ENCODE results near the gene LRMDA.

The LRMDA gene

DNA sequence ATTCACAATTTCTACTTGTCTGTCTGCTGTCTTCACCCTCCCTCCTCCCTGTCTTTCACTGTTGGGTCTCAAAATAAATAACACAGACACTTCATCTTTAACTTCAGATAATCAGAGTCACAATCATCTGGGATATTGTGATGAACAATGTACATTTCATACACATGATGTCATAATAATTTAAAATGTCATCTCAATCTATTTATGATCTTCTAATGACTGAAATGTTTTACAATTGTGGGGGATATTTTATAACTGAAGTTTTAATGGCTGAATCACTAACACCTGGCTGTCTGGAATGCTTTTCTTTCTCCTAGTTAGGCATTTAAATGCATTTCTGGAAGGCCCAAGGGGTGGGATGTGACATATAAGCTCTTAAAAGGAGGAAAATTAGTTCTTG, 859.8 kb downstream of the LRMDA start:
- H3K27ac ChIP-seq (ENCODE audit: low read depth, low read length) = no peak overlapping the region
- no peaks in the 10 kb centered on the region for H3K27me3 ChIP-seq (ENCODE audit: control insufficient read depth, insufficient read depth, low read length)
- no peaks in the 10 kb centered on the region for H3K36me3 ChIP-seq (ENCODE audit: control insufficient read depth, insufficient read depth, low read length)
- H3K9me3 ChIP-seq (ENCODE audit: control insufficient read depth, insufficient read depth, low read depth, low read length) = no peaks in the 10 kb centered on the region
- no peak overlapping the region for H3K4me3 ChIP-seq (ENCODE audit: low read depth, low read length)
- H3K9ac ChIP-seq (ENCODE audit: low read length) = no peak overlapping the region
- H3K4me1 ChIP-seq (ENCODE audit: control insufficient read depth, insufficient read depth, low read length) = no peaks in the 10 kb centered on the region

- no peaks in the 10 kb centered on the region for H3K36me3 ChIP-seq (ENCODE audit: control insufficient read depth, insufficient read depth, low read length)
- no peak overlapping the region for H3K27ac ChIP-seq (ENCODE audit: low read depth, low read length)
- no peak overlapping the region for H3K4me3 ChIP-seq (ENCODE audit: low read depth, low read length)
- no peak overlapping the region for H3K9ac ChIP-seq (ENCODE audit: low read length)
- H3K27me3 ChIP-seq (ENCODE audit: control insufficient read depth, insufficient read depth, low read length) = no peaks in the 10 kb centered on the region
- H3K4me1 ChIP-seq (ENCODE audit: control insufficient read depth, insufficient read depth, low read length) = no peaks in the 10 kb centered on the region
- H3K9me3 ChIP-seq (ENCODE audit: control insufficient read depth, insufficient read depth, low read depth, low read length) = no peaks in the 10 kb centered on the region
These were observed 860.5 kb downstream of the LRMDA start for GRCh38 chr10:76291885-76292284.

GRCh38 chr10:76296957-76297356, 865.5 kb downstream of the LRMDA start:
- no peak overlapping the region for H3K4me3 ChIP-seq (ENCODE audit: low read depth, low read length)
- no peaks in the 10 kb centered on the region for H3K27me3 ChIP-seq (ENCODE audit: control insufficient read depth, insufficient read depth, low read length)
- H3K4me1 ChIP-seq (ENCODE audit: control insufficient read depth, insufficient read depth, low read length) = peaks cover 17% of the 10 kb centered on the region
- H3K36me3 ChIP-seq (ENCODE audit: control insufficient read depth, insufficient read depth, low read length) = no peaks in the 10 kb centered on the region
- H3K27ac ChIP-seq (ENCODE audit: low read depth, low read length) = no peak overlapping the region
- peaks cover 3% of the 10 kb centered on the region; the same call in 1 of the 2 replicates for H3K9me3 ChIP-seq (ENCODE audit: control insufficient read depth, insufficient read depth, low read depth, low read length)
- H3K9ac ChIP-seq (ENCODE audit: low read length) = no peak overlapping the region

GRCh38 chr10:76297358-76297757, 865.9 kb downstream of the LRMDA start:
- H3K36me3 ChIP-seq (ENCODE audit: control insufficient read depth, insufficient read depth, low read length) = no peaks in the 10 kb centered on the region
- peaks cover 6% of the 10 kb centered on the region; the same call in 1 of the 2 replicates for H3K9me3 ChIP-seq (ENCODE audit: control insufficient read depth, insufficient read depth, low read depth, low read length)
- H3K27me3 ChIP-seq (ENCODE audit: control insufficient read depth, insufficient read depth, low read length) = no peaks in the 10 kb centered on the region
- no peak overlapping the region for H3K4me3 ChIP-seq (ENCODE audit: low read depth, low read length)
- no peak overlapping the region for H3K27ac ChIP-seq (ENCODE audit: low read depth, low read length)
- peaks cover 20% of the 10 kb centered on the region for H3K4me1 ChIP-seq (ENCODE audit: control insufficient read depth, insufficient read depth, low read length)
- no peak overlapping the region for H3K9ac ChIP-seq (ENCODE audit: low read length)

DNA sequence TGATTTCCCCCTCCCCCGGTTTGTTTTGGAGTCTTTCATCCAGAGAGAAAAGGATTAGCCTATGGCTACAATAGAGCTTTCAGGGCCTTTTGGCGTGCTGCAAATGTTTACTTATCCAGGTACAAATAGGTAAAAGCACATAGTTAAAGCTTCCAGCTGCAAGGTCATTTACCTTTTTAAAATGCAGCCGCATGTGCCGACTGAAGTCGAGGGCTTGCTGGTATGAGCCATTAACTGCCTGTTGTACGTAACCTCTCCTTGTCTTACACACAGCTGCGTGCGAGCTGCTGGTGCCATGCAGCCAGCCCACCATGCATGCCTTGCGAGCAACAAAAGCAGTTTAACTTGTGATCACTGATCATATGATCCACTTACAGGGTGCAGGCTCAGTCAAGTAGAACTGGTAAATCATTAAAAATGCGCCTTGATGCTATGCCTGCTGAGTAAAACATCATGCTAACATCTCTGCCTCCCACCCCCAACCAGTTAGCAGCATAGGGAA, 866.4 kb downstream of the LRMDA start:
- no peaks in the 10 kb centered on the region for H3K36me3 ChIP-seq (ENCODE audit: control insufficient read depth, insufficient read depth, low read length)
- H3K9me3 ChIP-seq (ENCODE audit: control insufficient read depth, insufficient read depth, low read depth, low read length) = peaks cover 6% of the 10 kb centered on the region; the same call in 1 of the 2 replicates
- H3K9ac ChIP-seq (ENCODE audit: low read length) = peak overlapping the region; percentile 13
- H3K4me1 ChIP-seq (ENCODE audit: control insufficient read depth, insufficient read depth, low read length) = peaks cover 23% of the 10 kb centered on the region
- H3K27ac ChIP-seq (ENCODE audit: low read depth, low read length) = no peak overlapping the region
- H3K4me3 ChIP-seq (ENCODE audit: low read depth, low read length) = no peak overlapping the region
- no peaks in the 10 kb centered on the region for H3K27me3 ChIP-seq (ENCODE audit: control insufficient read depth, insufficient read depth, low read length)

GRCh38 chr10:76298329-76298728, 866.9 kb downstream of the LRMDA start:
- H3K27ac ChIP-seq (ENCODE audit: low read depth, low read length) = no peak overlapping the region
- H3K36me3 ChIP-seq (ENCODE audit: control insufficient read depth, insufficient read depth, low read length) = no peaks in the 10 kb centered on the region
- H3K27me3 ChIP-seq (ENCODE audit: control insufficient read depth, insufficient read depth, low read length) = no peaks in the 10 kb centered on the region
- peaks cover 28% of the 10 kb centered on the region for H3K4me1 ChIP-seq (ENCODE audit: control insufficient read depth, insufficient read depth, low read length)
- no peak overlapping the region for H3K4me3 ChIP-seq (ENCODE audit: low read depth, low read length)
- peak overlapping the region; percentile 13 for H3K9ac ChIP-seq (ENCODE audit: low read length)
- H3K9me3 ChIP-seq (ENCODE audit: control insufficient read depth, insufficient read depth, low read depth, low read length) = peaks cover 6% of the 10 kb centered on the region; the same call in 1 of the 2 replicates

DNA sequence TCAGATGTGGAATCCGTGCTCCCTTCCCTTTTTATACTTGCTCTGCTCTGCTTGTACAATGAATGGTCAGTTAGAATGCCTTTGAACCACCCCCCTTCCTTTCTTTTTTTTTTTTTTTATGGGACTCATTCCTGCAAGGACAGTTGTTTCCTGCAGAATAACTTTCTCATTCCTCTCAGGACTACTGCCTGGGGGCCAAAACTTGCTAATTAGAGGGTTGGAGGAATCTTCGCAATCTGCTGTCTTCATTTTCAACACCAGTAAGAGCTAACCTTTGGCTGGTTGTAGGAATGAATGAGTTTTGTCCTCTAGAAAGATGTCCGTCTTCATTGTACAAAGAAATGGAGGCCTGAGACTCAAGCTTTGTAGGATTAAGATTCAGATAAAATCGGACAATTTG, 868.1 kb downstream of the LRMDA start:
- Histone ChIP-seq H3K27ac (ENCODE audit: low read depth, low read length) (no peak overlapping the region), H3K4me1 (ENCODE audit: control insufficient read depth, insufficient read depth, low read length) (peaks cover 29% of the 10 kb centered on the region), H3K9ac (ENCODE audit: low read length) (no peak overlapping the region), H3K27me3 (ENCODE audit: control insufficient read depth, insufficient read depth, low read length) (no peaks in the 10 kb centered on the region), H3K4me3 (ENCODE audit: low read depth, low read length) (no peak overlapping the region), H3K9me3 (ENCODE audit: control insufficient read depth, insufficient read depth, low read depth, low read length) (peaks cover 6% of the 10 kb centered on the region; the same call in 1 of the 2 replicates), H3K36me3 (ENCODE audit: control insufficient read depth, insufficient read depth, low read length) (no peaks in the 10 kb centered on the region)

DNA sequence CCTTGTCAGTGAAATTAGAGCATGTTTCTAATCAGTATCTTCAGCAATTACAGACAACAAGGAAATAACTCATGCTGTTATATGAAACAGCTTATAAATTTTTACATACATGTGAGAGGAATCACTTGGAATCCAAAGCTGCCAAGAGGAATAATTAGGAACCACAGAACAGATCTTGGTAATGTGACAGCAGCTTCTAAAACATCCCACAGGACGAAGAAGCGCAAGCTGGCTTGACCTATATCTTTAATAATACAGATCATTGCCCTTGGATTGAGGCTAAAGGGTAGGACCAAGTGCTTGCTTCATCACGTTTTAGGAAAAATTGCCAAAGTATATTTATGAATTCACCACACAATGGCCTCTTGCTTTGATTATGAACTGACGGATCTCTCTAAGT, 869.8 kb downstream of the LRMDA start:
- Histone ChIP-seq H3K4me1 (ENCODE audit: control insufficient read depth, insufficient read depth, low read length) (peaks cover 29% of the 10 kb centered on the region), H3K27me3 (ENCODE audit: control insufficient read depth, insufficient read depth, low read length) (no peaks in the 10 kb centered on the region), H3K27ac (ENCODE audit: low read depth, low read length) (no peak overlapping the region)

DNA sequence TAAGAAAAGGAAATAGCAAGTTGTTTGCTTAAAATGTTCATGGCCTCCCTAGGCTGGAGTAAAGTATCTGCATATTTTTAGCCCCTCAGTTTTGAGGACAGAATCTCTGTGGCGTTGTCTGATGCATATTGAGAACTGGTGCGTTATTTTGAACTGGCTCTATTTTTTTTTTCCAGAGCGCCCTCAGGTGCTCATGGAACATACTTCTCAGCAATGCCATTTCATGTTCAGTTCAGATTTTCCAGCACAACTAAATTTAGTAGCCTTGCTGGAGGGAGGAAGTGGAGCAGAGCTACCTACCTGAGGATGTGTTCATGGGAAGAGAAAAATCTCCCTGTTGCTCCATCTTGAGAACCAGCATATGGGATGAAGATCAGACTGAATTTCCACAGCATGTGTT, 870.5 kb downstream of the LRMDA start:
- Histone ChIP-seq H3K27ac (ENCODE audit: low read depth, low read length) (no peak overlapping the region), H3K4me3 (ENCODE audit: low read depth, low read length) (no peak overlapping the region), H3K9me3 (ENCODE audit: control insufficient read depth, insufficient read depth, low read depth, low read length) (peaks cover 6% of the 10 kb centered on the region; the same call in 1 of the 2 replicates), H3K27me3 (ENCODE audit: control insufficient read depth, insufficient read depth, low read length) (no peaks in the 10 kb centered on the region), H3K4me1 (ENCODE audit: control insufficient read depth, insufficient read depth, low read length) (peaks cover 29% of the 10 kb centered on the region), H3K9ac (ENCODE audit: low read length) (no peak overlapping the region), H3K36me3 (ENCODE audit: control insufficient read depth, insufficient read depth, low read length) (no peaks in the 10 kb centered on the region)

More for the DNA sequence above, 869.8 kb downstream of the LRMDA start:
- Histone ChIP-seq H3K4me3 (ENCODE audit: low read depth, low read length) (no peak overlapping the region), H3K9ac (ENCODE audit: low read length) (no peak overlapping the region), H3K36me3 (ENCODE audit: control insufficient read depth, insufficient read depth, low read length) (no peaks in the 10 kb centered on the region), H3K9me3 (ENCODE audit: control insufficient read depth, insufficient read depth, low read depth, low read length) (peaks cover 6% of the 10 kb centered on the region; the same call in 1 of the 2 replicates)

GRCh38 chr10:76302481-76302880, 871.1 kb downstream of the LRMDA start:
- Histone ChIP-seq H3K36me3 (ENCODE audit: control insufficient read depth, insufficient read depth, low read length) (no peaks in the 10 kb centered on the region), H3K4me3 (ENCODE audit: low read depth, low read length) (no peak overlapping the region), H3K27me3 (ENCODE audit: control insufficient read depth, insufficient read depth, low read length) (no peaks in the 10 kb centered on the region), H3K9me3 (ENCODE audit: control insufficient read depth, insufficient read depth, low read depth, low read length) (peaks cover 6% of the 10 kb centered on the region; the same call in 1 of the 2 replicates), H3K27ac (ENCODE audit: low read depth, low read length) (no peak overlapping the region), H3K4me1 (ENCODE audit: control insufficient read depth, insufficient read depth, low read length) (peaks cover 24% of the 10 kb centered on the region), H3K9ac (ENCODE audit: low read length) (no peak overlapping the region)

- Histone ChIP-seq H3K36me3 (ENCODE audit: control insufficient read depth, insufficient read depth, low read length) (no peaks in the 10 kb centered on the region), H3K27me3 (ENCODE audit: control insufficient read depth, insufficient read depth, low read length) (no peaks in the 10 kb centered on the region), H3K4me1 (ENCODE audit: control insufficient read depth, insufficient read depth, low read length) (peaks cover 18% of the 10 kb centered on the region), H3K4me3 (ENCODE audit: low read depth, low read length) (no peak overlapping the region), H3K27ac (ENCODE audit: low read depth, low read length) (no peak overlapping the region), H3K9ac (ENCODE audit: low read length) (peak overlapping the region; percentile 9), H3K9me3 (ENCODE audit: control insufficient read depth, insufficient read depth, low read depth, low read length) (peaks cover 6% of the 10 kb centered on the region; the same call in 1 of the 2 replicates)
These were observed 871.7 kb downstream of the LRMDA start for GRCh38 chr10:76302961-76303630.

All from HUES6 (cell line).